D721Med (cell line): ENCODE data around the gene FAM107B.
A peak's percentile ranks its signal among the peaks of the same experiment; 100 is the strongest.

ENCODE experiments used
- DNase-seq: peaks from one replicate; pipeline ENCODE4 v3.0.0; 2011; ENCODE audit warnings: low spot score; ENCODE audit not compliant: insufficient read length
- FAIRE-seq: peaks from 2 replicates; lab custom pipeline; 2011; peaks lifted over from hg19 to GRCh38; lab: Jason Lieb, UNC
- TF ChIP-seq, protein P1 (sequence below): IDR thresholded peaks from 2 replicates; pipeline ENCODE4 v1.5.1; 2012; ENCODE audit warnings: mild to moderate bottlenecking, control low read depth; ENCODE audit not compliant: insufficient read depth; ENCODE audit errors: missing control alignments

The FAM107B gene

GRCh38 chr10:14815681-14816080, 41.0 kb upstream of the FAM107B start:
- TF ChIP-seq, protein P1, sequence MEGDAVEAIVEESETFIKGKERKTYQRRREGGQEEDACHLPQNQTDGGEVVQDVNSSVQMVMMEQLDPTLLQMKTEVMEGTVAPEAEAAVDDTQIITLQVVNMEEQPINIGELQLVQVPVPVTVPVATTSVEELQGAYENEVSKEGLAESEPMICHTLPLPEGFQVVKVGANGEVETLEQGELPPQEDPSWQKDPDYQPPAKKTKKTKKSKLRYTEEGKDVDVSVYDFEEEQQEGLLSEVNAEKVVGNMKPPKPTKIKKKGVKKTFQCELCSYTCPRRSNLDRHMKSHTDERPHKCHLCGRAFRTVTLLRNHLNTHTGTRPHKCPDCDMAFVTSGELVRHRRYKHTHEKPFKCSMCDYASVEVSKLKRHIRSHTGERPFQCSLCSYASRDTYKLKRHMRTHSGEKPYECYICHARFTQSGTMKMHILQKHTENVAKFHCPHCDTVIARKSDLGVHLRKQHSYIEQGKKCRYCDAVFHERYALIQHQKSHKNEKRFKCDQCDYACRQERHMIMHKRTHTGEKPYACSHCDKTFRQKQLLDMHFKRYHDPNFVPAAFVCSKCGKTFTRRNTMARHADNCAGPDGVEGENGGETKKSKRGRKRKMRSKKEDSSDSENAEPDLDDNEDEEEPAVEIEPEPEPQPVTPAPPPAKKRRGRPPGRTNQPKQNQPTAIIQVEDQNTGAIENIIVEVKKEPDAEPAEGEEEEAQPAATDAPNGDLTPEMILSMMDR: no peak
- FAIRE-seq (no peak), DNase-seq (no peak)

- TF ChIP-seq, protein P1: no peak
- DNase-seq (no peak), FAIRE-seq (no peak)
Observed at GRCh38 chr10:14812271-14812670, 37.6 kb upstream of the FAM107B start.

GRCh38 chr10:14810969-14811953, 36.6 kb upstream of the FAM107B start:
- no peak for DNase-seq
- no peak for FAIRE-seq

DNA sequence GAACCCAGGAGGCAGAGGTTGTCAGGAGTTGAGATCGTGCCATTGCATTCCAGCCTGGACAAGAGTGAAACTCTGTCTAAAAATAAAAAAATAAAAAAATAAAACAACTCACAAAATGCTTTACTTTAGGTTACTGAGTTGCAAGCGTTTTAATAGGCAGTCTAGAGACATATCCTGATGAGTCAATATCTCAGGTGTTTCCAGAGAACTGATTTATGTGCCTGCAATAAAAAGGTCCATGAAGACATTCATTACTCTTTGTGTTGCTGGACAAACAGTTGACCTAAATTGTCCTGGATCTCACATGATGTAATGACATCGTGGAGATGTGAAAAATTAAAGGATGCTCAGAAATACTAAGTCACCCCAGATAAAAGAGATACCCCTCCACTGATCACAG, 31.6 kb upstream of the FAM107B start:
- TF ChIP-seq, protein P1: no peak
- FAIRE-seq: no peak
- DNase-seq: no peak

More at GRCh38 chr10:14810969-14811953, 36.6 kb upstream of the FAM107B start:
- TF ChIP-seq, protein P1: no peak

DNA sequence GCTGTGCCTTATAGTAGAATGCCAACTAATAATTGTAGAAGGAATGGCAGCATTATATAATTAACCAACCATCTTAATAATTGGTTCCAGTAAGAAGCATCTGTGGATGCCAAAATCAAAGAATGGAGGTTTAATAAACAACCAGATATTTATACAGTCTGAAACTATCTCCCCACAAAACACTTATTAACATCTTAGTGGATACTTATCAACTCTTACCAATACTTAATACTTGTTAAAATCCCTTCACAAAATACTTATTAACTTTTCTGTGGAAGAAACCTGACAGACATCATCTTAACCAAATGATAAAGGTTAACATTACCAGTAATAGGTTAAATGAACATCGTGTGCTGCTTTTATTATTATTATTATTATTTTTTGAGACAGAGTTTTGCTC, 29.1 kb upstream of the FAM107B start:
- TF ChIP-seq, protein P1: no peak
- no peak for DNase-seq
- no peak for FAIRE-seq

DNA sequence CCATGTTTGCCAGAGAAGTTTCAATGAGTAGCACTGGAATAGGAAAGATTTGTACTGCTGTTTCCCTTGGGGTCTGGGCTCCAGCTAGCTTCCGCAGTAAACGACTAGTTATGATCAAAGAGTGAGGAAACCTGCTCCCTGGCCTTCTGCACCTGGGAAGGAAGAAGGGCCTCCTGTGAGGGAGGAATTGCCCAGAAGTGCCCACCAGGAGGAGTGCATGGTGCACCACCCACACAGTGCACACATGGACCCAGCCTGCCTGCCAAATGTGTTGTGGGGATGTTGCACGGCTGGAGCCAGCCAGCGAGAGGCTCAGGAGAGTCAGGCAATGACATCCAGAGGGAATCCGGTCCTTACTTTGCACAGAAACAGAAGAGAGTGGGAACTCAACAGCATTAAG, 27.0 kb upstream of the FAM107B start:
- no peak for FAIRE-seq

More for the DNA sequence above, 27.0 kb upstream of the FAM107B start:
- DNase-seq: no peak
- TF ChIP-seq, protein P1: peak; percentile 37
